Hippocampal formation (tissue), 2 donors: ENCODE results near the gene SPOCD1.
A peak's percentile ranks its signal among the peaks of the same experiment; 100 is the strongest.

Experiments
- DNase-seq, 2 donors: peaks; one replicate each; lab custom pipeline; 2025; lab: John Stamatoyannopoulos, UW

SPOCD1 gene

DNA sequence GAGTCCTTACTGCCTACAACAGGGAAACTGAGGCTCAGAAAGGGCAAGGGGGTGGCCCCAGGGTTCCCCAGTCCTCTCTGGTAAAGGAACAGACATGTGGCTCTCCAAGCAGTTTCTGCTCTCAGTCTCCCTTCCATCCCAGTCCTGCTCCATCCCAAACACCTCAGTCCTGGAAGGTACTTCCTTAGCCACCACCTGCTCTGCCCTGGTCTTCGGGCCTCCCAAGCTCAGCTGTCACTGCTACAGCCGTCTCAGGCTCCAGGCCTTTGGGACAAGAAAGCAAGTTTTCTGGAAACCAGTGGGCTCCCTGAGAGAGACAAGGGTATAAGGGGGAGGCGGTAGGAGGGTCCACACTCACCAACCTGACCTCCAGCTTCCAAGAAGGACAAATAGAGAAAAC is 28.6 kb downstream of the SPOCD1 start:
- no peak for DNase-seq

DNA sequence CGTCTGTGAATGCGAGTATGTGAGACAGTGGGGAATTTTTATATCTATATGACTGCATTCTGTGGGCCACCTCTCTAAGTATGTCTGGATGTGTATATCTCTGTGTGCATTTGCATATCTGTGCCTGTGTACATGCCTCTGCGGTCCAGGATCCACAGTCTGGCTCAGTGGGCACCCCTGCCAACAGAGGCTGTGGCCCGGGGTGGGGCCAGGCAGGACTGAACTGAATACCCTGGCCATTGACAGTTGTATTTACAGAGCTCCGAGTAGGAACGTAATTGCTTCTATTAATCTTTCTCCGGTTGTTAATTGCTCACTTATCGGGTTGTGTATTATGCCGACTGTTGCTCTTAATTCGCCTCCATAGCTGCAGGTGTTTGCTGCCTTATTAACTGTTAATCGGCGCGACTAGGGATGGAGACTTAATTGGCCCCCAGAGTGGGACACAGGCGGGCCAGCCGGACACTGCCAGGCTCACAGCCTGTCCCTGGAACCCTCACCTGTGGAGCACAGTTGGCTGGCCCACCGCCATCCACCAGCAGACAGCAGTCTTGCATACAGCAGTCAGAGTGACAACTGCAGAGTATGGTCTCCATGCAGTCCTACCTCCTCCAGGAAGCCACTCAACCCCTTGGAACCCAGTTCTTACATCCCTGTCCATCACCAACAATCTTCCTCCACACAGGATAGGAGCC is 29.3 kb downstream of the SPOCD1 start:
- no peak for DNase-seq

DNA sequence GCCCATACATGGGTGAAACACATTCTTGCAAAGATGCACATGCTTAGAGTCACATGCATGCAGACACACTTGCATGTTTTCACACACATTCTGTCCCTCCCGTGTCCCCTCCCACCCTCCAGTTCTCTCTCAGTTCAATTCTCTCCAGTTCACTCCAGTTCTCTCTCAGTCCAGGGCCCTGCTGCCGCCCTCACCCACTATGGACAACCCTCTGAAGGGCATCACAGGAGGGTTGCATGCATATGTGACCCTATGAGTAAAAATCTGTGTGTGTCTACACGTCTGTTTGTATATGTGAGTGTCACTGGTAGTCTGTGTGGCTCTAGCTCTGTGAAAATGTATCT is 29.9 kb downstream of the SPOCD1 start:
- no peak for DNase-seq

DNA sequence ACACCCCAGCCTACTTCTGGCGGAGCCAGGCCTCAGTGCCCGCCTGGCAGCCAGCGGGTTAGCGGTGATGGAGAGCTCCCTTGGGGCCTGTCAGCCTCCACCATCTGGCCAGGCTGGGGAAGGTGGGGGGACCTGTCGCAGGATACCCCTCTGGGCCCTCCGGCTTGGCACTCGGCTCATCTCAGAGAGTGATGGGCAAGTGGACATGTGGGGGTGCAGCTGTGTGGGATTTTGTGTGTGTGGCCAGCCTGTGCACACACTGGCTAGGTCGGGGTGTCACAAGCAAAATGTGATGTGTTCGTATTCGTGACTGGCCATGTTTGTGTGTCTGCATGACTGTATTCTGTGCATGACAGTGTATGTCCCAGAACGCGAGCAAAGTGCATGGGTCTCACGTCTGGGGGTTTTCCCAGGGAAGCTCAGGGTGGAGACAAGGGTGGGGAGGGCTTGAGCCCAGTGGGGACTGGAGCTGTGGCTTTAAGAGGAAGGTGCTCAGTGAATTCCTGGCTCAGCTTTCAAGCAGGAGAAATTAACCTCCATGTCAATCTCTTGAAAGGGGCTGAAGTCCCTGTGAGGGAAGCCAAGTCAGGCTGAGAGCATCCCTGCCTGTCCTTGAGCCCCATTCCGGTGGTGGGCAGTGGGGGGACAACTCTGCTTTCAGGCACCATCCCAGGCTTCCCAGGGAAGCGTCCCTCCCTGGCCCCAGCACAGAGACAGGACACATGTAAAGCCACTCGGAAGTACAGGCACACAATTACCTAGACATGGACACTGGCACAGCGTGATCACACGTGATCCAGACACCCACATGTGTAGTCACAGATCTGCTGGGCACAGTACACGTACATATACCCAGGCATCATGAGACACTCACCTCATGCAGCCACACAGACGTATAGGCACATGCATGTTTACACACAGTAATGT is 30.5 kb downstream of the SPOCD1 start:
- DNase-seq = no peak

DNA sequence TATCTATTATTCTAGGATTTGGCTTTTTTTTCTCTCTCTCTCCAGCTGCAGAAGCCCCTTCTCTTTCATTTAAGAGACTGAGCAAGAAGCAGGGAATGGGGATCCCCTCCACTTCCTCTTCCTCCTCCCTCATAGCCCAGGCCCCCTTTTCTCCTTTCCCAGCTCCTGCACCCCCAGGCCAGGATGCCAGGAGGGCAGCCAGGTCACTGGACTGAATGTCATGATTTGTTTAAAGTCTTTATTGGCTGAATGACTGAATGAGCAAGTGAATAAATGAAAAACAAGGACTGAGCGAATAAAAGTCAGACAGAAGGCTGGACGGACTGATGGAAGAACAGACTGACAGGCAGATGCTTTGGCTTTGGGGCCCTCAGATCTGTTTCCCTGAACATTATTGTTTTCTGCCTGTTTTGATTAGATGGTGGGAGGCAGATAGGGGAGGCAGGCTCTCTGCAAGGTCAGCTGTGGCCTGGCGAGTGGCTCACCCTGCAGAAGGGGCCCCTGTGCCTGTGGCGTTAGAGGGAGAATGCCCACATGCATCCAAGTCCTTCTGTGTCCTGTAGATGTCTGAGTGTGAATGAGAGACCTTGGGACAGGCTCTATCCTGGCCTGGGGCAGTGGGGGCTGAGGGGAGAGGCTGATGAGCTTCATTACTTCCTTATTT is 31.3 kb downstream of the SPOCD1 start:
- no peak for DNase-seq

DNA sequence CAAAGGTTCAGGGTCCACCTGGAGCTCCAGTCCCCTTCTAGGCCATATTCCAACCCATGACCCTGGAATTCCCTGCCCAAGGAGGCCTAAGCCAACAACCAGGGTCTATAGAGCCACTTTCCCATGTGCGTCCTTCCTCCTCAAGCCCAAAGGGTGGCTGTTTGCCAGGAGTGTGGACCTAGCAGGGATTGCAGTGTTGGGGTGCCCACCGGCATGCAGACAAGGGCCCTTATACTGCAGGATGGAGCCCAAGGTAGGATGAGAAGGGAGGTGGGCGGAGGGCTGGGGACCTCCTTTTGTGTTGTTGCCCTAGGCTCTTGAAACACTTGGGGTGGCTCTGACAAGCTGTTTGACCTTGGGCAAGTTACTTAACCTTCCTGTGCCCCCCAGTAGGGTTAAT is 32.0 kb downstream of the SPOCD1 start:
- no peak for DNase-seq

DNA sequence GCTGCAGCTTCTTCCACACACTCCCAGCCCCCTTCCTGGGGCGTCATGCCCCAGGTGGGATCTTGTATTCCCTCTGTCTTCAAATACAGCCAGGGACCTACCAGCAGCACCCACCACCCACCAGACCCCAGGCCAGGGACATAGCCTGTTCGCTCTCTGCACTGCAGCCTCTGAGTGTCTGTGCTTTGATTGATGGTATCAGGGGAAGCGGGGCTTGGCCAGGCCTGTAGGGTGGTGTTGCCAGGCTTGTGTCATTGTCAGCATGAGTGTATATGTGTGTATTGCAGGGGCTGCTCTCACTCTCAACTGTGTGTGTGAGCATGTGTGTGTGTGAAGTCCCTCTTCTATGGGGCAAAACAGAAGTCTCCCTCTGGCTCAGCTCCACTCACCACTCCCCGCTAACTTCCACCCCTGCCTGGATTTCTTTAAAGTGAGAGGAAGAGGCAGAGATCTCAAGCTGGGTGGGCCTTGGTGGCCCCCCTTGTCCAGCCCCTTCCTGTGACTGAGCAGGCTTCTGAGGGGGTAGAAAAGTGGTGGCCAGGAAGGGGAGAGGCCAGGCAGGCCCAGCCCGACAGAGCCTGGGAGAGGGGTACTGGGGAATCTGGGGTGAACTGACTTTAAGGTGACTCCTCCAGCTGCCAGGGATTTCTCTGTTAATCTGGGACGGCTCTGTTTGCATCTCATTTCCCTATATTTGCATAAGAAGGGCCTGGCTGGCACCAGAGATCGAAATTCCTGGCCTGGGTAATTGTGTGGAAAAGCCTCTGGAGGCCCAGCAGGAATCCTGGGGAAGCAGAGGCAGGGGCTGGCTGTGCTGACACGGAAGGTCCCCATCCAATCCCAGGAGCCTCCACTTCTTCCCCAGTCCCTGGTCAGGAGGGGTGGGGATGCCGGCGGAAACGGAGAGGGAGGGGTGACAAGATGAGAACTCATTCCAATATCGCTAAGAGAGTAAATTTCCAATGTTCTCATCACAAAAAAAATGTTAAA is 33.1 kb downstream of the SPOCD1 start:
- DNase-seq = no peak

DNA sequence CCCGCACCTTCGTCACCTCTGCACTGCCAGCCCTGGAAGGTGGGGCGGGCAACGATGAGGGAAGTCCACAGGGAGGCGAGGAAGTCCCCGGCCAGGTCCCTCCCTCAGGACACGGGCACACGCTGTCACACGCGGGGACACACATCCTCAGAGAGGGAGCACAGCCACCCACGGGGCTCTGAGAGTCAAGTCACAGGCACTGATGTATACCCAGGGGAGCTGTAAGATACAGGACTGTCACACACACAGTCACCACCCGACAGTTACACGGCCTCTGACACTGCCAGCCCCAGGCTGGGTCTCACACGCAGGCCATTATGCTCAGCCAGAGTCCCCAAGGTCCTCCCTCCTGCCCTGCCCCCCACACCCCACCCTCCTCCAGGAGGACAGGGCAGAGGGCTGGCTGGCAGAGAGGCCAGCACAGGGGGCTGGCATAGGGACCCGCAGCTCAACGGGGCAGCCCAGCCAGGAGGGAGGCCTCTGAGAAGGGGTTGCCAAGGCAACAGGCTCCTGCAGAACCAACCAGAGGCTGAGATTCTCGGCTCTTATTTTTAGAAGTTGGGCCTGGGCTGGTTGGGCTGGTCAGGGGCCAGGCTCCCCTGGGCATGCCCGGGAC is 34.0 kb downstream of the SPOCD1 start:
- peak in 1 of 2 donors; percentile 17 for DNase-seq

DNA sequence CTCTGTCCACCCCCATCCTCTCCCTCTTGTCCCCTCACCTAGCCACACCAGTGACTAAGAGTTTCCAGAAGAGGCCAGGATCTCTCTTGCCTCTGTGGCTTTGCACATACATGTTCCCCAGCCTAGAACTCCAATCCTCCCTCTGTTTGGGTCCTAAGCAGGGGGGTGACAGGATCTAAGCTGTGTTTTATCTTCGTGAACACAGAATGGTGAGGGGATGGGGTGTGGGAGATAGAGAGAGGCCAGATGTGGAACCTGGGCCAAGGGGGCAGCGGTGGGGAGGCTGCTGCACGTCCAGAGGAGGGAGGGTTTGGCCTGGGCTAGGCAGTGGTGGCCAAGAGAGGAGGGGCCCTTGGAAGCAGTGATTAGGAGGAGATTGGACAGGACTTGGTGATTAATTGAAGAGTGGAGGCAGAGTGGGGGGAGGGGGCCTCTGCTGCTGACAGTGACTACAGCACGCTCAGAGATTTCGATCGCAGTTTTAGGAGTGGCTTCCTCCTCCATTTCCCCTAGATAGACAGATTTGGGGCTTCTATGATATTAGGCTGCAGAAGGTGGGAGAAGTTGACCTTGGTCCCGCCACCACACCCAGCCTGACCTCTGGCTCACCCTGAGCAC is 34.6 kb downstream of the SPOCD1 start:
- no peak for DNase-seq

DNA sequence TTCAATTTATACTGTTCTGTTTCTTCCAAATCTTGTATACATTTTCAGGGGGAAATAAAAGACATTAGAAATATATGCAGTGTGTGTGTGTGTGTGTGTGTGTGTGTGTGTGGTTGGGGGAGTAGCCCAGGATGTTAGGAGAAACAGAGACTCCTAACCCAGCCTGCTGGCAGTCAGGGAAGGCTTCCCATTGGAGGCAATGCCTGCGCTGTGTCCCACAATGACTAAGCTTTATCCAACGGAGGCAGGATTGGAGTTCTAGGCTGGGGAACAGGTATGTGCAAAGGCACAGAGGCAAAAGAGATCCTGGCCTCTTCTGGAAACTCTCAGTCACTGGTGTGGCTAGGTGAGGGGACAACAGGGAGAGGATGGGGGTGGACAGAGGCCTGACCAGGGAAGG is 35.2 kb downstream of the SPOCD1 start:
- DNase-seq = no peak

DNA sequence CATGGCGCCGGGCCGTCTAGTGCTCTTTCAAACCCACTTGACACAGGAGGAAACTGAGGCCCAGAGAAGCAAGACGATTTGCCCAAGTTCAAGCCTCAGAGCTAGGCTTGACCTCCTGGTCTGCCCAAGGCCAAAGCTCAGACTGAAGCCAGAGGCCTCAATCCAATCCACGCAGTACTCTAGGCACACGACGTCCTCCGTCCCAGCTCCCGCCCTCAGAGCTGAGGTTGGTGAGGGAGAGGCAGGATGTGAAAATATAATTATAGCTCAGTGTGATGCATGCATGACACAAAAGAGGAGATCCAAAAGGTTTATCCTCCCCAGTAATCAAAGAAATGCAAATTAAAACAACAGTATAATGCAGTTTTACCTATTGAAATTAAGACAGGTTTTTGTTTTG is 36.1 kb downstream of the SPOCD1 start:
- no peak for DNase-seq

DNA sequence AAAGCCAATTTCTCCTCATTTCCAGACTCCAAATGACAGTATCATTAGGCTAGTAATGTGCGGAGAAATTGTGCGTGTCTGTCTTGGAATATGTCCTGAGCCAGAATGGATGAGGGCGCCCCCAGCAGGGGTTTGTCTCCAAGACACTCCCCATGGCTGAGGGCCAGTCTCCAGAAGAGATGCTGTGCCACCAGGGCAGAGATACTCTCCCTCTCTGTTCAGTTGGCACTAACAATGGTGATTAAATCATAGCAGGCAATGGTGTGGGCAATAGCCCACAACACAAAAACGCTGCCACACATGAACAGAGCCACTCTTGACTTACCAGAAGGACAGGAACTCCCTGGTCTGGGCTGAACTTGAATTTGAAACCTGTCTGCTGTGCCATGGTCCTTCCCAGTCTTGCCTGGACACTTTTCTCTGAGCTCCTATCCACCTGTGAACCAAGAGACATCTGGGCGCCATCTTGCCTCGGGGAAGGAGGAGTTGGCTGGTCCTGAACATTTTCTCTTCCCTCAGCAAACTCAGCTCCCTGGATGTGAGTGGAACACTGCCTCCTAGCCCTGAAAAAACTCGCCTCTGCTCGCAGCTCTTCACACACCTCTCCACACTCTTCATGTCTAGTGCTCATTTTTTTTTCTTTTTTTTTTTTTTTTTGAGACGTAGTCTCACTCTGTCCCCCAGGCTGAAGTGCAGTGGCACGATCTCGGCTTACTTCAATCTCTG is 36.9 kb downstream of the SPOCD1 start:
- DNase-seq = no peak

DNA sequence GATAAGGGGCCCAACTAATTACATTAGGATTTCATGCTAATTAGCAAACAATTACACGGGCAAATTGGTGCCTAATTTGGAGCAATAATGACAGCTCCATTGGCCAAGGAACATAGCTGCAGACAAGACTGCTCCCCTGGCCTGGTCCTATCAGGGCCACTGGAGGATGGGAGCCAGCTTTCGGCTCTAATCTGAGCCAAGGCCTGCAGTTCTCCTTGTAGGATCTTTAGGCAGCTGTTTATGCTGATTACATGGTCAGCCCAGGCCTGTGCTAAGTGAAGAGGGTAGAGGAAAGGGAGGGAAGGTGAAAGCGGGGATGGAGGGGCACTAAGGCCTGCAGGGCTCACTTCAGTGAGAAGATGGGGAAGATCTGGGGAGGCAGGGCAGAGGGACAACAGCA is 39.3 kb downstream of the SPOCD1 start:
- DNase-seq = no peak

DNA sequence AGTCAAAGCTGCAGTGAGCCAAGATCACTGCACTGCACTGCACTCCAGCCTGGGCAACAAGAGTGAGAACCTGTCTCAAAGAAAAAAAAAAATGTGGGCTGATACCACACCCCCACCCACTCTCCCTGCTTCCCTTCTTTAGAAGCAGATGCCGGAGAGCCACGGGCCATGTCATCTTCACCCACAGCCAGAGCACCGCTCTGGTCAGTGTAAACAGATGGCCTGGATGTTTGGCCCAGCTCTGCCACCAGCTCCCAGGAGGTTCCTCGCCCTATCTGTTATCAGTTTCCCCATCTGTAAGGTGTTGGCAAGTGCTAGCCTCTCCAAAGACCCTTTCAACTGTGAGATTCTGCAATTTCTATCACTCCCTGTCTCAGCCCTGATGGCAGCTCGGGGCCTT is 39.8 kb downstream of the SPOCD1 start:
- no peak for DNase-seq

DNA sequence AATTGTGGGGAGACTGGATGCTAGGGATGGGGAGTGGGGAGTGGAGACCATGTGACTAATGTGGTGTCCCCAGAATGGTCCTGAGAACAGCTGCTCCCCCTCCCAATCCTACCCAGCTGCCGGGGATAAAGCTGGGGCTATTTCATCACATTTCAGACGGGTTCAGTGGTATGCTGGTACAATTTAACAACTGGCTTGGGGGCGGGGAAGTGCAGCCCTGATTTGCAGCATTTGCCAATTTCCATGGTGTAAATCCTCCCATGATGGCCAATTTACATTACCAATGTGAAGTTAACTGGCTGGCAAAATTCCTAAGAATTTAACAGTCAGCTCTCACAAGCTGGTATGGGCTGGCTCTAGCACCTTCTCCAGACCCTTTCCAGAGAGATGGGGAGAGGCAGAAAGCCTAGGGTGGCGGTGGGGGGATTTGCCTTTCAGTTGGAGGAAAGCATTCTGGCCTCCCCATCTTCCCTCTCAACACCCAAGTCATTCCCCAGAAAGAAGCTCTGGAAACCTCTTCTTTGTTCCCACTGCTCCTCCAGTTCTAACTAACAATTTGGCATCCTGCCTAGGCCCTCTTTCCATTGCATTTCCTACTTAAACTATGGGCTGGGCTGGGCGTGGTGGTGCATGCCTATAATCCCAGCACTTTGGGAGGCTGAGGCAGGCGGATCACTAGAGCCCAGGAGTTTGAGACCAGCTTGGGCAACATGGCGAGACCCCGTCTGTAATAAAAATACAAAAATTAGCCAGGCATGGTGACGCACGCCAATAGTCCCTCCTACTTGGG is 40.4 kb downstream of the SPOCD1 start:
- no peak for DNase-seq

DNA sequence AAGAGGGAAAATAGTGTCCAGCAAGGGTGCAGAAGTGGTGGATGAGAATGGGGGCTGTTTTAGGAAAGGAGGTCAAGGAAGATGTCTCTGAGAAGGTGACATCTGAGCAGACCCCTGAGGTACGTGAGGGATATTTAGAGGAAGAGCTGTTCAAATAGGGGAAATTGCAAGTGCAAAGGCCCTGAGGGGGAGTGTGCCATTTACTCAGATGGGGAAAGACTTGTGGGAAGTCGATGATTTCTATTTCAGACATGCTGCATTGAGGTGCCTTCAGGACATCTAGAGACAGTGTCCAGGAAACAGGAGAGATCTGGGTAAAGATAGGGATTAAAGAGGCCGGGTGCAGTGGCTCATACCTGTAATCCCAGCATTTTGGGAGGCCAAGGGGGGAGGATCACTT is 41.3 kb downstream of the SPOCD1 start:
- DNase-seq = no peak

DNA sequence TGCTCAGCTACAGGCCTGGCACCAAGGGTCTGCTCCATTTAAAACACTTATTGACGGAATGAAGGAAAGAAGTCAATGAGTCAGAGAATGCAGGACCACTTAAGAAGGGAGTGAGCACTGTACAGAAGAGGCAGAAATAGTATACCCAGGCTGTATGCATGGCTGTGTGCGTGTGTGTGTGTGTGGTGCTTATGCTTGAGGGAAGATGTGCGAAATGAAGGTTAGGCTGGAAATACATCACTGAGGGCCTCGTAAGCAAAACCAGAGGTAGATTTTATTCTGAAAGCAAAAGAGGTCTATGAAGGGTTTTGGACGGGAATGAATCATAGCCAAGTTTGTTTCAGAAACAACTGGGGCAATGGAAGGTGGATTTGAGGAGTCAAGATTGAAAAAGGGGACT is 42.0 kb downstream of the SPOCD1 start:
- no peak for DNase-seq

DNA sequence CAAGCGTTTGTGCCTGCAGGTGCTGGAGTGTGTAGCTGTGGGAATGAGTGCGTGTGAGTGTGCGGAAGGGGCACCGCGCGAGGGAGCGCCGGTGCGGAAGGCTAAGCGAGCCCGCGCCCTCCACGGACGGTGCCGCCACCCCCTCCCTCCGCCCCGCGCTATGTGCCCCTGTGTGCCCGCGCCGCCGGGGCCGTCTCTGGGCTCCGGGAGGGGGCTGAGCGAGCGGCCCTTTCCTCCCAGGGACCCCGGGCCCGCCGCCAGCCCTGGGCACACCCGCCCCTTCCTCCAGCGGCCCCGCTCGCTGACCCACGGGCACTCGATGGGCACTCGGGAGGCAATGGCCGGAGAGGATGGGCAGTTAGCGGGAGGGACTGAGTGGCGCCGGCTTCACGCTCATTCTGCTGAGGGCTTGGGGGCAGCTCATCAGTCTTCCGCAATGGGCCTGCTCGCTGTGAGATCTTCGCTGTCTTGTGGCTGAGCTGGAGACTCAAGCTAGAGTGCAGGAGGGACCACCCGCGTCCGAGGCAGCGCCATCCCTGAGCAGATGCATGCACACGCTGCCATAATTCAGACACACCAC is 43.1 kb downstream of the SPOCD1 start:
- no peak for DNase-seq
